SKM-1 treated with dmso at 0.1 percent for 144 hours (cell line): Measurements from ENCODE around the gene PSMD4.
"Not testable (repeated sequence)": the region's sequence is repeated elsewhere in the genome, so short reads cannot be mapped to it uniquely, and the experiment has no call there.

Experiments used
- DNase-seq: peaks from one replicate; lab custom pipeline; 2025; ENCODE audit not compliant: unreplicated experiment; lab: John Stamatoyannopoulos, UW

Gene PSMD4

GRCh38 chr1:151254217-151255213 is at the start of gene PSMD4:
Gene PSMD4, plus strand, starts transcription at chr1:151254734. Its CDS starts 49 bp downstream, at chr1:151254783.
- peak; percentile 99 for DNase-seq

GRCh38 chr1:151205381-151205965 is 49.1 kb upstream of the PSMD4 start:
- not testable (repeated sequence) for DNase-seq

- no peak for DNase-seq
These were observed 43.7 kb upstream of the PSMD4 start for GRCh38 chr1:151210830-151211229.

DNA sequence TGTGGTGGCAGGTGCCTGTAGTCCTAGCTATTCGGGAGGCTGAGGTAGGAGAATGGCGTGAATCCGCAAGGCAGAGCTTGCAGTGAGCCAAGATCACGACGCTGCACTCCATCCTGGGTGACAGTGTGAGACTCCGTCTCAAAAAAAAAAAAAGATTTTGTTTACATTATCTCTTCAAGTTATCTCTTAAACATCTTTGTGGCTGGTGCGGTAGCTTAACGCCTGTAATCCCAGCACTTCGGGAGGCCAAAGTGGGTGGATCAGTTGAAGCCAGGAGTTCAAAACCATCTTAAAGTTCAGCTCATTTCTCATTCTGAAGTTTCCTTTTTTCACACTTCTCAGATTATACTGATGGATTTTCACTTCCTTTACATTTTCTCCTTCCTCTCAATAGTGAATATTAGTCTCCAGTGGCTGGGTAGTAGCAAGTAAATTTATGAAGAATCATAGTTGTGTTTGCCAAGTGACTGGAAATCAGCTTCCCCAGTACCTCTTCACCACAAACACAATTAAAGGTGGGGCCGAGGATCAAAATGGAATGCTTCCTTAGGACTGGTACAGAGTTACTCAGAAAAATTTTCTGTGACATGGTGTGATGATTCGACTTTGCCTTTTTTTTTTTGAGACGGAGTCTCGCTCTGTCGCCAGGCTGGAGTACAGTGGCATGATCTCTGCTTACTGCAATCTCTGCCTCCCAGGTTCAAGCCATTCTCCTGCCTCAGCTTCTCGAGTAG is 42.4 kb upstream of the PSMD4 start:
- DNase-seq, result no peak

GRCh38 chr1:151213560-151213959 is 41.0 kb upstream of the PSMD4 start:
- no peak for DNase-seq

DNA sequence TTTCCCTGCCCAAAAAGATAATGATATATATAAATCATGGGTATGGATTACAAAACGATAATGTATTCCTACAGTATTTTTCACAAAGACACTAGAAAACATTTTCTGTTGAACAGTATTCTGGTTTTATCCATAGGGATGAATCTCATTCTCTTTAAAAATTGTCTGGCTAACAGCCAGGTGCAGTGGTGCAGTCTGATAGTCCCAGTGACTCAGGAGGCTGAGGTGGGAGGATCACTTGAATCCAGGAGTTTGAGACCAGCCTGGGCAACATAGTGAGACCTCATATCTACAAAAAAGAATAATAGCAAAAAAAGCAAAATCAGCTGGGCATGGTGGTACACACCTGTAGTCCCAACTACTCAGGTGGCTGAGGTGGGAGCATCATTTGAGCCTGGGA is 32.9 kb upstream of the PSMD4 start:
- DNase-seq, result no peak

DNA sequence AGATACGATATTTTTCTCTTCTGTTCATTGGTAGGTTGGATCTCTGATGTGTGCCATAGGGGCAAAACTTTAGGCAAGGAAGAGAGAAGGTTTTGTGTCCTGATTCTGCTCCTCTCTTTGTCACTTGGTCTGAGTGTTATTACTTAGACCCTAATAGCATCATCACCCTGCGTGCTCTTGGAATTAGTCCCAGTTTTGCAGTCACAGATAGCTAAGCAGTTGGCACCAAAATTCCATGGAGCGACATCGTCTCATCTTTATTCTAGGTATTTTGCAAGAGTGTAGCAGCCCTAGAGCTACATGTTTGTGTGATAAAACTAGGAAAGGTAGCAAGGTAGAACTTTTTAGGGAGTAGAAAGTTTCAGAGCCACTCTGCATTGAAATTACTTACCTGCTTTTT is 32.4 kb upstream of the PSMD4 start:
- DNase-seq, result no peak

DNA sequence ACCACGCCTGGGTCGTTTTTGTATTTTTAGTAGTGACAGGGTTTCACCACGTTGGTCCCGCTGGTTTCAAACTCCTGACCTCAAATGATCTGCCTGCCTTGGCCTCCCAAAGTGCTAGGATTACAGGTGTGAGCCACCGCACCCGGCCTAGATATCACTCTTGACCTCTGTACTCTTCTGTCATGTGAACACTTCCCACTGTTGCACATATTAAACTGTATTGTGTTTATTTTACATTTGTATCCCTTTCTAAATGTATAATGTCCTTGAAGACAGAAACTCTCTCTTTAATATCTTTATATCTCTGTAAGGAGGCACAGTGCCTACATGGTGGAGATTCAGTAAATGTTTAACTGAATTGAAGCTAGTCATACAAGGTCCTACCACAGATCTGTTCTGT is 19.3 kb upstream of the PSMD4 start:
- no peak for DNase-seq

DNA sequence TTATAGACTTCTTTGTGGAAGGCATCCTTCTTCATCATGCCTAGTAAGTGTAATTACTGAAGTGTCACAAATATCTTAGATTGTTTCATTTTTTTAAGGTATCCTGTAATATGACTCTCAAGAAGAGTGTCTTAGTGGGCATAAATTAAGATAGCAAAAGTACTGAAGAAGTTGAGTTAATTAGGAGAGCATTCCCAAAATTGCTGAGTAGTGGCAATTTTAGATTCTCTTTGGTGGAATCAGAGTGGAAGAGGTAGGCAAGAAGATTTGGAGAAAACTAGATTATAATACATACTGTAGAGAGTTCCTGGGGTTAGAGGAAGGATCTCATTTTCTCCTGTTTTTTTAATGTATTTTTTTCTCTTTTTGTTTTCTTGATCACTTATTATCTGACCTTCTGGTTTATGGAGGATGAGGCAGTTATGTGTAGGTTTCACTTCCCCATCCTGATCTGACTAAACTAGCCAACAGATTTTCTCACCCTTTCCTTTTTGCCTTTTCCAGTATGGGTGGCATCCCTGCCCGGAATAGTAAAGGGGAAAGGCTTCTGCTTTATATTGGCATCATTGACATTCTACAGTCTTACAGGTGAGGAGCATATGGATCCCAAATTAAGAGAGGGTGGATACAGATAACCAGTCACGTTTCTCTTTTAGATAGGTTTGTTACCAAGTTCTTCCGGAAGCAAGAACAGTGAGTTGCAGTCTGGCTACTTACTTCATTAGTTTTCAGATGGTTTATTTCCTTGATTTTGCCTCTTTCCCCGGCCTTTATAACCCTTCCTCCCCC is 16.7 kb upstream of the PSMD4 start:
- DNase-seq, result peak; percentile 42

GRCh38 chr1:151238467-151238739 is 16.1 kb upstream of the PSMD4 start:
- DNase-seq, result no peak

- DNase-seq, result no peak
These were observed 12.1 kb upstream of the PSMD4 start for GRCh38 chr1:151242442-151242841.

DNA sequence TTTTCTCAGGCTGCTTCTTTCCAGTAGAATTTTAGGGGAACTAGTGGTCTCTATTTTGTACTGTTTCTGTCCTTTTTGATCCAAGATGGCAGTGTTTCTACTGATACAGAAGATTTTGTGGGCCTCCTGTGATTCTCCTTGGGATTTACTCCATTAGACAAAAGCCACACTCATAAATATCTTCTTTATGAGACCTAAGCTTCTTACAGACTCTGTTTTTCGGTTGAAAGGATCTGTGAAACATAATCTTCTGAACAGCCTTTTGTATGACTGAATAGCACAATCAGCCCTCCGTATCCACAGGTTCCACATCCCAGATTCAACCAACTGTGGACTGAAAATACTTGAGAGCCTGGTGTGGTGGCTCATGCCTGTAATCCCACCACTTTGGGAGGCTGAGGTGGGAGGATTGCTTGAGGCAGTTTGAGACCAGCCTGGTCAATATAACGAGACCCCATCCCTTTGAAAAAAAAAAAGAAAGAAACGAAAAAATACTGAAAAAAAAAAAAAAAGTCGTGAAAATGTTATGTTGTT is 10.8 kb upstream of the PSMD4 start:
- DNase-seq, result no peak

- DNase-seq, result no peak
These were observed 7.7 kb upstream of the PSMD4 start for GRCh38 chr1:151246786-151247185.

DNA sequence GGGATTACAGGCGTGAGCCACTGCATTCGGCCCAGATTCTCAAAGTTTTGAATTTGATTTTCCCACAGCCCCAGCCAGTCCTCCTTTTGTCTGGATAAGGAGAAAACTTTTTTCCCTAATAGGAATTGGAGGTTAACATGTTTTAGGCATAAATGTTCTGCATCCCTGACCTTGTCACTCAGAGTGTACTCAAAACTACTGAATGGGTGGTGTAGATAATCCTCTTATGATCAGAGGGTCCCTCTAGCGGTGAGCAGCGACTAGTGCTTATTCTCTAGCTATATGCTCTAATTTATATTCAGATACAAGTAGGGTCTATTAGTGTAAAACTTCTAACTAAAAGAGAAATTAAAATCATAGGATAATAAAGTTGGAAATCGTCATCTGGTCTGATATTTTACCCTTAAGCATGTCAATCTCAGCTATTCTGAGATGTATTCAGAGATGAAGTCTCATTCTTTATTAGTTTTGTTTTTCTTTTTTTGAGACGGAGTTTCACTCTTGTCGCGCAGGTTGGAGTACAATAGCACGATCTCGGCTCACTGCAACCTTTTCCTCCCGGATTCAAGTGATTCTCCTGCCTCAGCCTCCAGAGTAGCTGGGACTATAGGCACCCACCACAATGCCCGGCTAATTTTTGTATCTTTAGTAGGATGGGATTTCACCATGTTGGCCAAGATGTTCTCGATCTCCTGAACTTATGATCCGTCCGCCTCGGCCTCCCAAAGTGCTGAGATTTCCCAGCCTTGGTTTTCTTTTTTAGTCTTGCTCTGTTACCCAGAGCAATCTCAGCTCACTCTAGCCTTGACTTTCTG is 2.7 kb upstream of the PSMD4 start:
- DNase-seq, result peak; percentile 87

- DNase-seq, result no peak
These were observed 847 bp downstream of the PSMD4 start for GRCh38 chr1:151255381-151255780.

DNA sequence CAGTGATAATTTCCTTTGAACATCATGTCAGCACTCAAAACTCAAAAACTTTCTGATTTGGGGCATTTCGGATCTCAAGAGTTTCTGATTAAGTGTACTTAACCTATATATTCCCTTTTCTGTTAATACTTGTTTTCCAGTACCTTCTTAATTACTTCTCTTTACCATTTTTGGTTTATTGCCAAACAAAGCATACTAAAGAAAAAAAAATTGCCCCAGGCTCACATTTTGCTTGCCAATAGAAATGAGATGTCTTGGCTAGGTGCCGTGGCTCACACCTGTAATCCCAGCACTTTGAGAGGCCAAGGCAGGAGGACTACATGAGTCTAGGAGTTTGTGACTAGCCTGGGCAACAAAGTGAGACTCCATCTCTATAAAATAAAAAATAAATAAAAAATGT is 4.8 kb downstream of the PSMD4 start:
- DNase-seq, result no peak

DNA sequence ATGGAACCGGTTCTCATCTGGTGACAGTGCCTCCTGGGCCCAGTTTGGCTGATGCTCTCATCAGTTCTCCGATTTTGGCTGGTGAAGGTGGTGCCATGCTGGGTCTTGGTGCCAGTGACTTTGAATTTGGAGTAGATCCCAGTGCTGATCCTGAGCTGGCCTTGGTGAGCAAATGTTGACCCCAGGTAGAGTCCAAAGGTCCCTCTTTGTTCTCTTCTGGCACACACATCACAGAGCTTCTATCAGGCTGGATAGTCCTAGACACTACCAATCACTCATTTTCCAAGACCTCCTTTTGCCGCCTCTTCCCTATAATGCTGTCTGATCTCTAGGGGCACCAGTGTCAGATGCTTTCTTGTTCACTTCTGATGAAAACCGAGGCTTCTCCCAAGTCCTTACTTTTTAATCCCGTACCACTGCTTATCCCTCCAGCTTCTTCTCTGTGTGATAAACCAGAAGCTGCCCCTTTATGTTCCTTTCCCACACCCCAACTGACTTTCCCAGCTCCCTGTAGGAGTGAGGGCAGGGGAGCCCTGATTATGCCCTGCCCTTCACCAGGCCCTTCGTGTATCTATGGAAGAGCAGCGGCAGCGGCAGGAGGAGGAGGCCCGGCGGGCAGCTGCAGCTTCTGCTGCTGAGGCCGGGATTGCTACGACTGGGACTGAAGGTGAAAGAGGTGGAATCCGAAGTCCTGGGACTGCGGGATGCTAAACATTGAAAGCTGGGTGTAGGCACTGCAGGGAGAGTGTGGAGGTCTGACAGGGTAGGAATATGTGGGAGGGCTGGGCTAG is 11.1 kb downstream of the PSMD4 start:
- no peak for DNase-seq

- DNase-seq, result no peak
These were observed 11.8 kb downstream of the PSMD4 start for GRCh38 chr1:151266315-151266714.

DNA sequence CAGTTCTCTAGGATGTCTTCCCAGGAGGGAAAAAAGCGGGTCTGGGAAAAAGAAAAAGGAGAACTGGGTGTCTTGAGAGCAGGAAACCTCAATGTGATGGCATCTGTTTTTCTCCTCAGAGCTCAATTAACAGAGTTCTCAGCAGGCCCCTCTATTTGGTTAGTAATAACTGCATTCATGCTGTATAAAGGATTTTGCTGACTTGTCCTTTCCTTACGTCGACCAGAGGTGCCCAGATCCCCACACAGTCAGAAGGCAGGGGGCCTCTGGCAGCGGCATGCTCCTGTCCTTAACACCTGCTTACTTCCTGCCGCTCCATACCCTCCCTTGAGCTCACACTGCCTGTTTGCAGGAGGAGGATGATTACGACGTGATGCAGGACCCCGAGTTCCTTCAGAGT is 12.3 kb downstream of the PSMD4 start:
- no peak for DNase-seq
